Activated CD4-positive, CD25-positive, alpha-beta regulatory T cell treated with anti-CD3 and anti-CD28 coated beads, Interleukin-2, amount 50 U/mL, for 72 hours (primary cell): ENCODE data around the gene MYOCOS.
"Not testable (repeated sequence)": the region's sequence is repeated elsewhere in the genome, so short reads cannot be mapped to it uniquely, and the experiment has no call there.

Experiments
- DNase-seq: peaks from one replicate; pipeline ENCODE4 v3.0.0; 2021

MYOCOS gene

GRCh38 chr1:171627020-171627419 lies 5.0 kb downstream of the MYOCOS start:
- DNase-seq, result no peak

GRCh38 chr1:171628225-171628624 lies 6.2 kb downstream of the MYOCOS start:
- no peak for DNase-seq

GRCh38 chr1:171635661-171636060 lies 13.6 kb downstream of the MYOCOS start:
- DNase-seq, result no peak

- DNase-seq, result no peak
Observed at GRCh38 chr1:171636141-171636540, 14.1 kb downstream of the MYOCOS start.

GRCh38 chr1:171637928-171638576 lies 16.0 kb downstream of the MYOCOS start:
- DNase-seq, result no peak

GRCh38 chr1:171640225-171640624 lies 18.2 kb downstream of the MYOCOS start:
- DNase-seq, result no peak

GRCh38 chr1:171641076-171641864 lies 19.2 kb downstream of the MYOCOS start:
- DNase-seq, result no peak

- DNase-seq, result no peak
Observed at GRCh38 chr1:171642197-171642596, 20.2 kb downstream of the MYOCOS start.

GRCh38 chr1:171643156-171643555 lies 21.1 kb downstream of the MYOCOS start:
- DNase-seq, result no peak

- peak; percentile 56 for DNase-seq
Observed at GRCh38 chr1:171644805-171645483, 22.9 kb downstream of the MYOCOS start.

- DNase-seq, result no peak
Observed at GRCh38 chr1:171645553-171646248, 23.7 kb downstream of the MYOCOS start.

- no peak for DNase-seq
Observed at GRCh38 chr1:171646249-171646560, 24.2 kb downstream of the MYOCOS start.

GRCh38 chr1:171652234-171652822 lies 30.3 kb downstream of the MYOCOS start, which contains the start of gene MYOC:
Gene MYOC (minus strand): TSS chr1:171652688. CDS start chr1:171652611, 77 bp downstream.
- no peak for DNase-seq

- DNase-seq, result no peak
Observed at GRCh38 chr1:171653796-171654195, 31.8 kb downstream of the MYOCOS start.

GRCh38 chr1:171654201-171654941 lies 32.3 kb downstream of the MYOCOS start:
- DNase-seq, result no peak

- peak; percentile 81 for DNase-seq
Observed at GRCh38 chr1:171654942-171655745, 33.1 kb downstream of the MYOCOS start.

- no peak for DNase-seq
Observed at GRCh38 chr1:171655746-171656116, 33.7 kb downstream of the MYOCOS start.

GRCh38 chr1:171656206-171656605 lies 34.2 kb downstream of the MYOCOS start:
- not testable (repeated sequence) for DNase-seq

- DNase-seq, result no peak
Observed at GRCh38 chr1:171661076-171661650, 39.1 kb downstream of the MYOCOS start.

GRCh38 chr1:171663036-171663853 lies 41.2 kb downstream of the MYOCOS start:
- no peak for DNase-seq
